H1 (cell line): ENCODE data around the gene LRRC4C. TPM values are rescaled to one million over a fixed set of nuclear protein-coding genes. Genes with fewer than 3 reads are reported as not detected.
A peak's percentile ranks its signal among the peaks of the same experiment; 100 is the strongest.

Source experiments
- CTCF ChIA-PET: fragments of 300-600 bp; sonication (Branson Sonifier 250); formaldehyde crosslinking; loops from one replicate; lab custom pipeline; 2021; ENCODE audit not compliant: partially characterized antibody; lab: Charles Lee
- POLR2A ChIA-PET: fragments of 300-600 bp; sonication (Branson Sonifier 250); formaldehyde crosslinking; loops from one replicate; lab custom pipeline; 2021; ENCODE audit warnings: inconsistent platforms; ENCODE audit not compliant: partially characterized antibody; lab: Charles Lee
- DNase-seq, 2 experiments: peaks; one replicate each; pipeline versions ENCODE4 v3.0.0 to v3.0.0-alpha.2; 2010 to 2022; ENCODE audit warnings: low spot score in 2 of 2, low read depth in 1 of 2, mixed read lengths in 1 of 2
- FAIRE-seq: peaks from 2 replicates; lab custom pipeline; 2011; peaks lifted over from hg19 to GRCh38; lab: Jason Lieb, UNC
- H2AFZ ChIP-seq: 2 replicates; pipeline ENCODE4 v1.8.1; 2012; ENCODE audit warnings: low read length, inconsistent platforms
- H2AK5ac ChIP-seq: 2 replicates; pipeline ENCODE4 v1.6.1; 2013; ENCODE audit warnings: low read depth, low read length
- H2BK120ac ChIP-seq: replicated peaks from 2 replicates; pipeline ENCODE3; 2013; ENCODE audit warnings: low read depth, low read length, inconsistent platforms
- H2BK12ac ChIP-seq: 2 replicates; pipeline ENCODE4 v1.6.1; 2013; ENCODE audit warnings: low read depth, low read length
- H2BK15ac ChIP-seq: 2 replicates; pipeline ENCODE4 v1.6.1; 2013; ENCODE audit warnings: low read length
- H2BK20ac ChIP-seq: 2 replicates; pipeline ENCODE4 v1.6.1; 2013; ENCODE audit warnings: low read length
- H2BK5ac ChIP-seq: 2 replicates; pipeline ENCODE4 v1.6.1; 2013; ENCODE audit warnings: low read depth, low read length
- H3K14ac ChIP-seq: 2 replicates; pipeline ENCODE4 v1.6.1; 2013; ENCODE audit warnings: inconsistent platforms; ENCODE audit not compliant: insufficient read length
- H3K18ac ChIP-seq: 2 replicates; pipeline ENCODE4 v1.6.1; 2013; ENCODE audit warnings: low read length; ENCODE audit errors: extremely low read depth
- H3K23ac ChIP-seq: 2 replicates; pipeline ENCODE4 v1.6.1; 2013; ENCODE audit warnings: inconsistent platforms; ENCODE audit not compliant: insufficient read length
- H3K23me2 ChIP-seq: 2 replicates; pipeline ENCODE4 v1.6.1; 2013; ENCODE audit warnings: low read depth, low read length
- H3K27ac ChIP-seq: 2 replicates; pipeline ENCODE4 v1.6.1; 2011; ENCODE audit warnings: low read depth, low read length, inconsistent platforms
- H3K27me3 ChIP-seq, 4 experiments: replicated peaks in 1 of 4; 1 replicate in 1 of 4; 2 replicates in 3 of 4; pipeline versions ENCODE4 v1.6.1 to v1.8.1; 2011 to 2013; ENCODE audit warnings: low read length in 3 of 4, mild to moderate bottlenecking in 3 of 4, inconsistent platforms in 2 of 4, mixed read lengths in 2 of 4, moderate library complexity in 1 of 4; ENCODE audit not compliant: control insufficient read depth in 3 of 4, insufficient read depth in 3 of 4; ENCODE audit errors: extremely low read depth in 1 of 4
- H3K36me3 ChIP-seq, 4 experiments: 2 replicates each; pipeline versions ENCODE4 v1.6.1 to v1.8.1; 2011 to 2013; ENCODE audit warnings: mild to moderate bottlenecking in 4 of 4, low read length in 3 of 4, moderate library complexity in 2 of 4, control low read depth in 1 of 4, inconsistent platforms in 1 of 4; ENCODE audit not compliant: insufficient read depth in 4 of 4, control insufficient read depth in 2 of 4
- H3K4ac ChIP-seq: replicated peaks from 2 replicates; pipeline ENCODE3; 2013; ENCODE audit warnings: low read length, low read depth, mixed read lengths, inconsistent platforms; ENCODE audit not compliant: insufficient read length
- H3K4me1 ChIP-seq, 4 experiments: replicated peaks in 1 of 4; 1 replicate in 1 of 4; 2 replicates in 3 of 4; pipeline versions ENCODE4 v1.6.1 to v1.8.1; 2011 to 2013; ENCODE audit warnings: low read length in 3 of 4, inconsistent platforms in 2 of 4, mixed read lengths in 1 of 4; ENCODE audit not compliant: insufficient read depth in 4 of 4, control insufficient read depth in 3 of 4
- H3K4me2 ChIP-seq, 2 experiments: 2 replicates each; pipeline versions ENCODE4 v1.6.1 to v1.8.1; 2011 to 2013; ENCODE audit warnings: low read depth in 2 of 2, low read length in 2 of 2, control low read depth in 1 of 2, inconsistent platforms in 1 of 2, mild to moderate bottlenecking in 1 of 2; ENCODE audit not compliant: insufficient read depth in 1 of 2
- H3K4me3 ChIP-seq, 4 experiments: fragments of 200-600, 300-600 bp in 1 of 4; sonication (generic), shearing (Covaris generic), sonication (Bioruptor Twin) in 1 of 4; 2 replicates each; pipeline versions ENCODE4 v1.5.1 to v1.8.1; 2011 to 2016; ENCODE audit warnings: low read length in 4 of 4, low read depth in 3 of 4, control low read depth in 2 of 4, inconsistent platforms in 2 of 4, mild to moderate bottlenecking in 2 of 4, mixed read lengths in 1 of 4, moderate library complexity in 1 of 4; ENCODE audit not compliant: insufficient read depth in 2 of 4; ENCODE audit errors: extremely low read depth in 1 of 4
- H3K56ac ChIP-seq: replicated peaks from 2 replicates; pipeline ENCODE3; 2013; ENCODE audit warnings: low read depth, mild to moderate bottlenecking, mixed read lengths, low read length, inconsistent platforms; ENCODE audit not compliant: insufficient read length
- H3K79me1 ChIP-seq: 2 replicates; pipeline ENCODE4 v1.6.1; 2013; ENCODE audit warnings: low read depth, low read length, control low read depth
- H3K79me2 ChIP-seq, 2 experiments: 2 replicates each; pipeline versions ENCODE4 v1.6.1 to v1.8.1; 2012 to 2013; ENCODE audit warnings: low read length in 2 of 2, mild to moderate bottlenecking in 2 of 2, inconsistent platforms in 1 of 2; ENCODE audit not compliant: insufficient read depth in 2 of 2, control insufficient read depth in 1 of 2
- H3K9ac ChIP-seq, 4 experiments: replicated peaks in 1 of 4; 1 replicate in 1 of 4; 2 replicates in 3 of 4; pipeline versions ENCODE4 v1.6.1 to v1.8.1; 2011 to 2013; ENCODE audit warnings: low read depth in 3 of 4, low read length in 3 of 4, control low read depth in 2 of 4, mild to moderate bottlenecking in 2 of 4, moderate library complexity in 2 of 4, inconsistent platforms in 1 of 4; ENCODE audit errors: extremely low read depth in 1 of 4
- H3K9me3 ChIP-seq, 2 experiments: 2 replicates each; pipeline versions ENCODE4 v1.6.1 to v1.8.1; 2012 to 2013; ENCODE audit warnings: mild to moderate bottlenecking in 2 of 2, moderate library complexity in 2 of 2, control low read depth in 1 of 2, inconsistent platforms in 1 of 2, low read depth in 1 of 2, low read length in 1 of 2, mixed read lengths in 1 of 2; ENCODE audit not compliant: insufficient read depth in 2 of 2
- H4K20me1 ChIP-seq, 2 experiments: replicated peaks in 1 of 2; 2 replicates each; pipeline versions ENCODE3 to v1.8.1; 2011 to 2013; ENCODE audit warnings: inconsistent platforms in 2 of 2, low read length in 2 of 2, mild to moderate bottlenecking in 1 of 2; ENCODE audit not compliant: insufficient read depth in 2 of 2, control insufficient read depth in 1 of 2
- H4K5ac ChIP-seq: 2 replicates; pipeline ENCODE4 v1.6.1; 2013; ENCODE audit warnings: low read length, low read depth, mixed read lengths, inconsistent platforms; ENCODE audit not compliant: insufficient read length
- H4K8ac ChIP-seq: 2 replicates; pipeline ENCODE4 v1.8.0; 2013; ENCODE audit warnings: mild to moderate bottlenecking, moderate library complexity, low read length, inconsistent platforms; ENCODE audit not compliant: insufficient read depth; ENCODE audit errors: extremely low read depth
- H4K91ac ChIP-seq: replicated peaks from 2 replicates; pipeline ENCODE3; 2013; ENCODE audit warnings: low read length, mixed read lengths, inconsistent platforms; ENCODE audit not compliant: insufficient read length
- BCL11A ChIP-seq, 2 experiments: IDR thresholded peaks; one replicate each; pipeline ENCODE4 v1.6.1; 2011; ENCODE audit warnings: low read depth in 2 of 2, low read length in 2 of 2, mild to moderate bottlenecking in 2 of 2
- CHD1 ChIP-seq: IDR thresholded peaks from 2 replicates; pipeline ENCODE4 v1.6.1; 2012; ENCODE audit warnings: low read depth, low read length, improper control_type of control experiment
- FOSL1 ChIP-seq: IDR thresholded peaks from 2 replicates; pipeline ENCODE4 v1.6.1; 2011; ENCODE audit warnings: mild to moderate bottlenecking, low read depth, low read length, moderate library complexity; ENCODE audit not compliant: insufficient read depth
- MAX ChIP-seq: IDR thresholded peaks from 2 replicates; pipeline ENCODE4 v1.6.1; 2012; ENCODE audit warnings: inconsistent platforms
- NRF1 ChIP-seq: IDR thresholded peaks from 2 replicates; pipeline ENCODE4 v1.6.1; 2011; ENCODE audit warnings: mild to moderate bottlenecking, low read depth, low read length, improper control_type of control experiment
- SIX5 ChIP-seq: IDR thresholded peaks from 2 replicates; pipeline ENCODE4 v1.6.1; 2011; ENCODE audit warnings: mild to moderate bottlenecking, low read depth, low read length
- TAF1 ChIP-seq: IDR thresholded peaks from 2 replicates; pipeline ENCODE4 v1.6.1; 2011; ENCODE audit warnings: mild to moderate bottlenecking, low read depth, low read length
- ZNF274 ChIP-seq: IDR thresholded peaks from 2 replicates; pipeline ENCODE4 v1.7.0; 2012; ENCODE audit warnings: low read length, borderline replicate concordance; ENCODE audit errors: extremely low read depth
- WGBS, 2 experiments: shearing (Covaris generic) in 1 of 2; methylation state at CpG; one replicate each; pipeline versions ENCODE4 v1.1.6 to v1.1.7; 2013 to 2015; ENCODE audit warnings: low lambda C conversion rate in 2 of 2, mixed read lengths in 2 of 2, inconsistent platforms in 1 of 2, low coverage in 1 of 2, missing lambda C conversion rate in 1 of 2; ENCODE audit not compliant: insufficient replicate concordance in 2 of 2, insufficient coverage in 1 of 2, insufficient read length in 1 of 2; ENCODE audit errors: extremely low coverage in 1 of 2, missing lambda C conversion rate in 1 of 2; 5-methylcytosine and 5-hydroxymethylcytosine counted together
- polyA plus RNA-seq, 7 experiments: library from polyadenylated mRNA; depleted of rRNA in 3 of 7; stranded (reverse) in 5 of 7; unstranded in 2 of 7; fragments of >200 nt in 5 of 7; fragments of 200-250 nt in 2 of 7; gene quantifications; 1 replicate in 5 of 7; 2 replicates in 1 of 7; 4 replicates in 1 of 7; pipeline versions ENCODE4 v1.2.1 to v1.2.3, GENCODE V29; 2011 to 2013; ENCODE audit warnings: missing spikeins in 2 of 7, mixed read lengths in 2 of 7
- total RNA-seq: library from RNA; stranded (reverse); fragmentation: NEBNext Ultra II Directional; extraction: Animal tissue kit (Norgen Biotek cat#: 25700); gene quantifications from 2 replicates; pipeline ENCODE4 v1.2.1, GENCODE V29; 2021
- TF ChIP-seq, protein P1 (sequence below): IDR thresholded peaks from 2 replicates; pipeline ENCODE4 v1.6.1; 2011; ENCODE audit warnings: low read depth, mild to moderate bottlenecking, low read length; ENCODE audit not compliant: insufficient read depth

Gene LRRC4C
- total and polyA plus RNA-seq, 2 of the 8 experiments (the other 6 are each of a cell fraction or from before 2014, with no cell fraction given), result 0.23 to 2.2 TPM

GRCh38 chr11:40281052-40281580 lies 1178.3 kb downstream of the LRRC4C start:
- 74% methylated on average over 6 of the region's 6 CpGs; no CpG with 5 or more reads in 1 of the 2 experiments for WGBS, 2 experiments
- POLR2A ChIA-PET, result interaction anchor here (1.0 kb wide), 1 partner anchor 13 kb away, joined by 3 read pairs; no protein-coding TSS in a partner anchor
- Histone ChIP-seq H3K79me1 (no peaks in the 10 kb centered on the region), H4K5ac (no peak overlapping the region), H3K4ac (no peak overlapping the region), H2BK120ac (no peak overlapping the region), H3K4me3 (no peak overlapping the region), H3K79me2 (no peaks in the 10 kb centered on the region), H3K23ac (no peak overlapping the region), H3K27ac (peak overlapping the region; percentile 15; the same call in 1 of the 2 replicates), H3K4me2 (no peak overlapping the region; a peak in 1 of 4 replicates), H2BK12ac (no peak overlapping the region), H3K23me2 (peaks cover 2% of the 10 kb centered on the region; the same call in 1 of the 2 replicates), H4K8ac (no peak overlapping the region), H3K9ac (no peak overlapping the region), H4K91ac (no peak overlapping the region), H3K14ac (no peak overlapping the region), H2AK5ac (no peak overlapping the region), H4K20me1 (no peaks in the 10 kb centered on the region), H2BK15ac (no peak overlapping the region), H3K9me3 (no peaks in the 10 kb centered on the region), H2BK5ac (no peak overlapping the region), H3K56ac (no peak overlapping the region), H2AFZ (no peak overlapping the region), H3K18ac (no peak overlapping the region), H2BK20ac (no peak overlapping the region), H3K27me3 (no peaks in the 10 kb centered on the region), H3K36me3 (no peaks in the 10 kb centered on the region)
- DNase-seq, result no peak
- no peak for FAIRE-seq
- CTCF ChIA-PET, result interaction anchor here (0.9 to 1.0 kb wide), 2 partner anchors 37 to 79 kb away, joined by 3 to 4 read pairs; no protein-coding TSS in a partner anchor
- TF ChIP-seq CHD1 (no peak), NRF1 (no peak), FOSL1 (no peak), TAF1 (no peak), SIX5 (no peak), BCL11A (IDR thresholded peaks at IDR 0.05; ENCODE audit: low read depth in 2 of 2, low read length in 2 of 2) (no peak), MAX (no peak), ZNF274 (no peak)
- TF ChIP-seq, protein P1, sequence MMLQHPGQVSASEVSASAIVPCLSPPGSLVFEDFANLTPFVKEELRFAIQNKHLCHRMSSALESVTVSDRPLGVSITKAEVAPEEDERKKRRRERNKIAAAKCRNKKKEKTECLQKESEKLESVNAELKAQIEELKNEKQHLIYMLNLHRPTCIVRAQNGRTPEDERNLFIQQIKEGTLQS, result no peak
- TF ChIP-seq, all 59 proteins: peak for 0
- H3K4me1 ChIP-seq, result no peaks in the 10 kb centered on the region; a peak in 1 of 7 replicates
